K562 (cell line): ENCODE results near the gene OR10J4. TPM values are rescaled to one million over a fixed set of nuclear protein-coding genes. Genes with fewer than 3 reads are reported as not detected.

Experiments
- ATAC-seq: fragments of 200-7000 bp; cut with Tn5 transposase; 3 replicates; pipeline ENCODE4 v1.9.1; 2020; ENCODE audit warnings: moderate library complexity
- BruUV-seq: library from RNA; stranded (reverse); fragments of 400-500 nt; replicated peaks from 2 replicates; lab custom pipeline; 2021; lab: Mats Ljungman, UMichigan
- CTCF ChIA-PET: fragments of 300-600 bp; formaldehyde crosslinking; extraction: SDS; loops from one replicate; lab custom pipeline; 2021; ENCODE audit warnings: low intra/inter-chr PET ratio; lab: Yijun Ruan, JAX
- POLR2A ChIA-PET: fragments of 300-600, 350-650 bp; sonication (Branson Sonifier 250); formaldehyde crosslinking; extraction: SDS; loops from one replicate; lab custom pipeline; 2021; ENCODE audit warnings: antibody characterized with exemption, inconsistent platforms; lab: Yijun Ruan, JAX
- DNase-seq, 4 experiments: peaks; one replicate each; pipeline versions ENCODE4 v3.0.0 to v3.0.0-alpha.2; 2011 to 2018; ENCODE audit warnings: low spot score in 3 of 4, mixed read lengths in 3 of 4; ENCODE audit errors: extremely low read depth in 1 of 4
- FAIRE-seq: peaks from 2 replicates; lab custom pipeline; 2011; peaks lifted over from hg19 to GRCh38; lab: Jason Lieb, UNC
- H2AFZ ChIP-seq: 2 replicates; pipeline ENCODE4 v1.6.0; 2011; ENCODE audit warnings: low read depth, low read length, control low read depth, inconsistent platforms
- H3K27ac ChIP-seq: fragments of 200-600 bp; 3 replicates; pipeline ENCODE4 v1.8.0; 2011; ENCODE audit warnings: low read depth, mild to moderate bottlenecking, control low read depth, inconsistent platforms, low read length, moderate library complexity, mixed read lengths; ENCODE audit errors: extremely low read depth
- H3K27me3 ChIP-seq, 2 experiments: fragments of 300-600 bp in 1 of 2; 2 replicates in 1 of 2; 3 replicates in 1 of 2; pipeline versions ENCODE4 v1.6.0 to v1.8.0; 2011; ENCODE audit warnings: inconsistent platforms in 2 of 2, low read length in 2 of 2, mild to moderate bottlenecking in 1 of 2, mixed read lengths in 1 of 2, moderate library complexity in 1 of 2; ENCODE audit not compliant: control insufficient read depth in 2 of 2, insufficient read depth in 2 of 2
- H3K36me3 ChIP-seq: fragments of 300-600 bp; 3 replicates; pipeline ENCODE4 v1.8.0; 2011; ENCODE audit warnings: mild to moderate bottlenecking, low read length, inconsistent platforms; ENCODE audit not compliant: control insufficient read depth, insufficient read depth
- H3K4me1 ChIP-seq, 2 experiments: fragments of 200-600 bp in 1 of 2; replicated peaks in 1 of 2; 2 replicates in 1 of 2; 3 replicates in 1 of 2; pipeline versions ENCODE4 v1.5.1 to v1.8.0; 2011; ENCODE audit warnings: inconsistent platforms in 2 of 2, low read length in 2 of 2, mild to moderate bottlenecking in 1 of 2, mixed read lengths in 1 of 2, moderate library complexity in 1 of 2; ENCODE audit not compliant: control insufficient read depth in 2 of 2, insufficient read depth in 2 of 2
- H3K4me2 ChIP-seq: 2 replicates; pipeline ENCODE4 v1.6.1; 2011; ENCODE audit warnings: low read length, control low read depth, inconsistent platforms, mixed read lengths; ENCODE audit not compliant: insufficient read depth
- H3K4me3 ChIP-seq: fragments of 200-600 bp; sonication (generic), shearing (Covaris generic); 2 replicates; pipeline ENCODE4 v1.5.1; 2016; ENCODE audit warnings: control low read depth, inconsistent platforms
- H3K79me2 ChIP-seq: fragments of 200-600 bp; 3 replicates; pipeline ENCODE4 v1.8.0; 2011; ENCODE audit warnings: low read length, inconsistent platforms; ENCODE audit not compliant: control insufficient read depth, insufficient read depth
- H3K9ac ChIP-seq, 2 experiments: 2 replicates each; pipeline versions ENCODE4 v1.6.0 to v1.6.1; 2011; ENCODE audit warnings: low read depth in 2 of 2, low read length in 2 of 2, control low read depth in 1 of 2, inconsistent platforms in 1 of 2, mild to moderate bottlenecking in 1 of 2, mixed read lengths in 1 of 2; ENCODE audit not compliant: insufficient read depth in 1 of 2
- H3K9me1 ChIP-seq: one replicate; pipeline ENCODE4 v1.6.0; 2011; ENCODE audit warnings: inconsistent platforms, mild to moderate bottlenecking, low read length, moderate library complexity; ENCODE audit not compliant: control insufficient read depth, insufficient read depth
- H3K9me3 ChIP-seq: replicated peaks from 2 replicates; pipeline ENCODE4 v1.5.1; 2011; ENCODE audit warnings: low read depth, low read length, inconsistent platforms; ENCODE audit not compliant: control insufficient read depth, insufficient read depth
- H4K20me1 ChIP-seq: replicated peaks from 2 replicates; pipeline ENCODE4 v1.6.1; 2011; ENCODE audit warnings: low read length, inconsistent platforms, mixed read lengths; ENCODE audit not compliant: control insufficient read depth, insufficient read depth
- CREBBP ChIP-seq: IDR thresholded peaks from one replicate; pipeline ENCODE4 v1.6.1; 2012; ENCODE audit warnings: low read depth, mild to moderate bottlenecking, control low read depth, inconsistent platforms, low read length
- ETS2 ChIP-seq: IDR thresholded peaks from 2 replicates; pipeline ENCODE4 v1.6.1; 2016; ENCODE audit warnings: borderline replicate concordance, missing genetic modification characterization, mild to moderate bottlenecking, moderate library complexity, missing compliant biosample characterization; ENCODE audit not compliant: poor library complexity, severe bottlenecking
- HDAC1 ChIP-seq, 2 experiments: fragments of 450-650 bp; IDR thresholded peaks; 2 replicates each; pipeline ENCODE4 v1.6.1; 2016 to 2017; ENCODE audit warnings: inconsistent platforms in 1 of 2, mild to moderate bottlenecking in 1 of 2, moderate library complexity in 1 of 2
- MEF2A ChIP-seq: IDR thresholded peaks from 2 replicates; pipeline ENCODE4 v1.6.1; 2011; ENCODE audit warnings: low read depth, mild to moderate bottlenecking, low read length, moderate library complexity; ENCODE audit not compliant: control insufficient read depth
- NCOA1 ChIP-seq: fragments of 450-650 bp; IDR thresholded peaks from 2 replicates; pipeline ENCODE4 v1.6.1; 2016; ENCODE audit warnings: low read depth
- NCOR1 ChIP-seq: fragments of 450-650 bp; IDR thresholded peaks from 2 replicates; pipeline ENCODE4 v1.6.1; 2016; ENCODE audit warnings: mild to moderate bottlenecking, moderate library complexity
- NFE2 ChIP-seq: IDR thresholded peaks from 2 replicates; pipeline ENCODE4 v1.6.1; 2014; ENCODE audit warnings: antibody characterized with exemption, low read depth
- NR4A1 ChIP-seq, 2 experiments: fragments of 250-450 bp in 1 of 2; fragments of 450-650 bp in 1 of 2; sonication (Bioruptor Pico) in 1 of 2; IDR thresholded peaks; 2 replicates each; pipeline versions ENCODE4 v1.4.0 to v1.6.1; 2016 to 2020; ENCODE audit warnings: mild to moderate bottlenecking in 2 of 2, missing compliant biosample characterization in 1 of 2, missing genetic modification characterization in 1 of 2, moderate library complexity in 1 of 2
- NRF1 ChIP-seq, 2 experiments: fragments of 450-650 bp; IDR thresholded peaks in 1 of 2; conservative IDR thresholded peaks in 1 of 2; 2 replicates each; pipeline ENCODE4 v1.6.1; 2014; ENCODE audit warnings: mild to moderate bottlenecking in 2 of 2
- SAP30 ChIP-seq: fragments of 200-600 bp; sonication (generic); IDR thresholded peaks from 2 replicates; pipeline ENCODE4 v1.6.1; 2012; ENCODE audit warnings: borderline replicate concordance, low read depth, mild to moderate bottlenecking, moderate library complexity, low read length, control low read depth, inconsistent platforms; ENCODE audit not compliant: insufficient read depth, poor library complexity, severe bottlenecking
- SREBF1 ChIP-seq: fragments of 150-350 bp; IDR thresholded peaks from 2 replicates; pipeline ENCODE4 v1.6.1; 2014; ENCODE audit warnings: antibody characterized with exemption, low read depth, low read length, borderline replicate concordance
- TBP ChIP-seq: optimal IDR thresholded peaks from 2 replicates; pipeline ENCODE3; 2011; ENCODE audit warnings: low read depth, low read length, improper control_type of control experiment
- TEAD2 ChIP-seq: fragments of 450-650 bp; IDR thresholded peaks from 2 replicates; pipeline ENCODE4 v1.6.1; 2016; ENCODE audit warnings: missing genetic modification characterization, control low read depth, missing compliant biosample characterization
- TFAM ChIP-seq: fragments of 250-450 bp; sonication (Bioruptor Pico); conservative IDR thresholded peaks from 2 replicates; pipeline ENCODE4 v1.5.0; 2021; ENCODE audit warnings: mild to moderate bottlenecking, moderate library complexity
- XRCC5 ChIP-seq: fragments of 200-400 bp; formaldehyde crosslinking; IDR thresholded peaks from 2 replicates; pipeline ENCODE4 v1.6.1; 2017; ENCODE audit warnings: low read depth, mild to moderate bottlenecking, low read length
- ZNF408 ChIP-seq: fragments of 250-450 bp; sonication (Bioruptor Pico); IDR thresholded peaks from 2 replicates; pipeline ENCODE4 v1.4.0; 2020; ENCODE audit warnings: low read depth, mild to moderate bottlenecking, moderate library complexity
- ZNF551 ChIP-seq: fragments of 250-450 bp; sonication (Bioruptor Pico); IDR thresholded peaks from 2 replicates; pipeline ENCODE4 v1.5.0; 2021; ENCODE audit warnings: mild to moderate bottlenecking, moderate library complexity
- WGBS: fragments of 100-300 bp; shearing (Covaris generic); methylation state at CpG from one replicate; pipeline ENCODE4 v1.1.6; 2016; ENCODE audit warnings: low coverage, mixed read lengths; ENCODE audit not compliant: insufficient coverage; ENCODE audit errors: missing lambda C conversion rate; 5-methylcytosine and 5-hydroxymethylcytosine counted together
- in situ Hi-C: fragments of 300-500 bp; cut with MboI; formaldehyde crosslinking; loops from 4 replicates; pipeline ENCODE4 v1.15.0; 2018; ENCODE audit warnings: inconsistent platforms, mixed read lengths
- intact Hi-C: fragments of 100-400 bp; cut with micrococcal nuclease; formaldehyde crosslinking; loops from 2 replicates; pipeline ENCODE4 v1.14.2; 2022
- polyA plus RNA-seq, 8 experiments: library from polyadenylated mRNA; depleted of rRNA in 4 of 8; stranded (reverse) in 5 of 8; unstranded in 3 of 8; fragments of >200 nt; fragmentation: Nextera tagmentation in 2 of 8; fragmentation: Illumina TruSeq in 1 of 8; extraction: Ambion mirVana in 2 of 8; extraction: Trizol in 1 of 8; gene quantifications; 2 replicates each; pipeline versions ENCODE4 v1.2.1 to v1.2.3, GENCODE V29; 2011 to 2014; ENCODE audit warnings: inconsistent platforms in 1 of 8, missing spikeins in 1 of 8
- total RNA-seq, 7 experiments: library from RNA; depleted of rRNA in 6 of 7; stranded (reverse); fragments of >200 nt in 6 of 7; fragmentation: Illumina TruSeq in 2 of 7; extraction: Trizol in 2 of 7; gene quantifications; 2 replicates each; pipeline versions ENCODE4 v1.2.1 to v1.2.3, GENCODE V29; 2011 to 2021; ENCODE audit warnings: low replicate concordance in 1 of 7
- TF ChIP-seq, protein P1 (sequence below): fragments of 450-650 bp; formaldehyde crosslinking; IDR thresholded peaks from 2 replicates; pipeline ENCODE4 v1.4.0; 2020; ENCODE audit warnings: mild to moderate bottlenecking, mixed read lengths
- TF ChIP-seq, protein P2 (sequence below): sonication (generic); formaldehyde crosslinking; IDR thresholded peaks from 2 replicates; pipeline ENCODE4 v1.8.1; 2023; ENCODE audit warnings: mild to moderate bottlenecking, missing genetic modification reagents

The OR10J4 gene
- total and polyA plus RNA-seq, 9 of the 15 experiments (the other 6 are each of a cell fraction or from before 2014, with no cell fraction given) = not detected

DNA sequence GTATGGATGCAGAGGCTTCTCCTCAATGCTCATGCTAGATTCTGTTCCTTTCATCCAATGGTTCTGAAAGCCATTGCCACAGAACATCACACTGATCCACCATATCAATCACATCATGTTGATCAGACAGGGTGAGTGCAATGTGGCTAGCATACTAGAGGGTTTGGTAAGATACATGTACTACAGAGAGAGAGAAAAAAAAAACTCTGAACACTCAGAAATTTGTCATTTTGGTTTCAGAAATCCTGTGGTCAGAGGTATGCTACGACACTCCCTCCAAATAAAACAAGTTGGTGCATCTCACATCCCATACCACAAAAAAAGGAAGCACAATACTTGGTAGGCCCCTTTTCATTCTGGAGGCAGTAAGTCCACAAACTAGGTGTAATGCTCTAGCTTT, 42.9 kb downstream of the OR10J4 start:
- Histone ChIP-seq H3K9me3 (0 out of 2 replicates have a peak, but pooled peaks cover 2% of the 10 kb centered on the region), H2AFZ (no peak overlapping the region)
- no peak for DNase-seq
- TF ChIP-seq SAP30 = no peak
- no peak for TF ChIP-seq SREBF1
- TF ChIP-seq ETS2 (tag) = no peak
- TF ChIP-seq NFE2 = no peak
- no peak for TF ChIP-seq TEAD2 (tag)
- no peak for TF ChIP-seq ZNF551 (CRISPR knock-in tag)
- TF ChIP-seq, protein P1, sequence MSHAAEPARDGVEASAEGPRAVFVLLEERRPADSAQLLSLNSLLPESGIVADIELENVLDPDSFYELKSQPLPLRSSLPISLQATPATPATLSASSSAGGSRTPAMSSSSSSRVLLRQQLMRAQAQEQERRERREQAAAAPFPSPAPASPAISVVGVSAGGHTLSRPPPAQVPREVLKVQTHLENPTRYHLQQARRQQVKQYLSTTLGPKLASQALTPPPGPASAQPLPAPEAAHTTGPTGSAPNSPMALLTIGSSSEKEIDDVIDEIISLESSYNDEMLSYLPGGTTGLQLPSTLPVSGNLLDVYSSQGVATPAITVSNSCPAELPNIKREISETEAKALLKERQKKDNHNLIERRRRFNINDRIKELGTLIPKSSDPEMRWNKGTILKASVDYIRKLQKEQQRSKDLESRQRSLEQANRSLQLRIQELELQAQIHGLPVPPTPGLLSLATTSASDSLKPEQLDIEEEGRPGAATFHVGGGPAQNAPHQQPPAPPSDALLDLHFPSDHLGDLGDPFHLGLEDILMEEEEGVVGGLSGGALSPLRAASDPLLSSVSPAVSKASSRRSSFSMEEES (CRISPR knock-in tag) = no peak
- TF ChIP-seq NCOR1 = no peak
- no peak for TF ChIP-seq XRCC5
- no peak for TF ChIP-seq NRF1 (conservative IDR thresholded peaks at IDR 0.05 in 1 of 2, IDR thresholded peaks at IDR 0.05 in 1 of 2)
- TF ChIP-seq HDAC1 (IDR thresholded peaks at IDR 0.05) = no peak
- no peak for TF ChIP-seq TFAM (CRISPR knock-in tag)
- no peak for TF ChIP-seq CREBBP
- no peak for TF ChIP-seq TBP
- TF ChIP-seq, protein P2, sequence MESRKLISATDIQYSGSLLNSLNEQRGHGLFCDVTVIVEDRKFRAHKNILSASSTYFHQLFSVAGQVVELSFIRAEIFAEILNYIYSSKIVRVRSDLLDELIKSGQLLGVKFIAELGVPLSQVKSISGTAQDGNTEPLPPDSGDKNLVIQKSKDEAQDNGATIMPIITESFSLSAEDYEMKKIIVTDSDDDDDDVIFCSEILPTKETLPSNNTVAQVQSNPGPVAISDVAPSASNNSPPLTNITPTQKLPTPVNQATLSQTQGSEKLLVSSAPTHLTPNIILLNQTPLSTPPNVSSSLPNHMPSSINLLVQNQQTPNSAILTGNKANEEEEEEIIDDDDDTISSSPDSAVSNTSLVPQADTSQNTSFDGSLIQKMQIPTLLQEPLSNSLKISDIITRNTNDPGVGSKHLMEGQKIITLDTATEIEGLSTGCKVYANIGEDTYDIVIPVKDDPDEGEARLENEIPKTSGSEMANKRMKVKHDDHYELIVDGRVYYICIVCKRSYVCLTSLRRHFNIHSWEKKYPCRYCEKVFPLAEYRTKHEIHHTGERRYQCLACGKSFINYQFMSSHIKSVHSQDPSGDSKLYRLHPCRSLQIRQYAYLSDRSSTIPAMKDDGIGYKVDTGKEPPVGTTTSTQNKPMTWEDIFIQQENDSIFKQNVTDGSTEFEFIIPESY (CRISPR knock-in tag) = no peak
- TF ChIP-seq ZNF408 (CRISPR knock-in tag) = no peak
- TF ChIP-seq NCOA1 = no peak
- no peak for TF ChIP-seq NR4A1 (CRISPR knock-in tag; IDR thresholded peaks at IDR 0.05)
- TF ChIP-seq NR4A1 (tag; IDR thresholded peaks at IDR 0.05) = no peak
- no peak for TF ChIP-seq MEF2A

More for the DNA sequence above, 42.9 kb downstream of the OR10J4 start:
- H3K27ac ChIP-seq = no peak overlapping the region
- CTCF ChIA-PET = no interaction called here
- H3K4me1 ChIP-seq = no peaks in the 10 kb centered on the region
- intact Hi-C loops = no loop called here
- POLR2A ChIA-PET = no interaction called here
- H3K4me2 ChIP-seq = no peak overlapping the region
- no peaks in the 10 kb centered on the region for H4K20me1 ChIP-seq
- no peak overlapping the region for H3K4me3 ChIP-seq
- FAIRE-seq = no peak
- no peaks in the 10 kb centered on the region for H3K36me3 ChIP-seq
- no peaks in the 10 kb centered on the region for H3K9me1 ChIP-seq
- no peak for ATAC-seq
- 0% methylated on average over 1 of the region's 1 CpG for whole genome bisulfite sequencing
- in situ Hi-C loops = no loop called here
- no TSS peak for BruUV-seq
- H3K27me3 ChIP-seq = no peaks in the 10 kb centered on the region
- H3K79me2 ChIP-seq = no peaks in the 10 kb centered on the region
- H3K9ac ChIP-seq = no peak overlapping the region
